ENCODE measurements around the gene ARHGEF1.
"Not testable (repeated sequence)": the region's sequence is repeated elsewhere in the genome, so short reads cannot be mapped to it uniquely, and the experiment has no call there.

Gene ARHGEF1

DNA sequence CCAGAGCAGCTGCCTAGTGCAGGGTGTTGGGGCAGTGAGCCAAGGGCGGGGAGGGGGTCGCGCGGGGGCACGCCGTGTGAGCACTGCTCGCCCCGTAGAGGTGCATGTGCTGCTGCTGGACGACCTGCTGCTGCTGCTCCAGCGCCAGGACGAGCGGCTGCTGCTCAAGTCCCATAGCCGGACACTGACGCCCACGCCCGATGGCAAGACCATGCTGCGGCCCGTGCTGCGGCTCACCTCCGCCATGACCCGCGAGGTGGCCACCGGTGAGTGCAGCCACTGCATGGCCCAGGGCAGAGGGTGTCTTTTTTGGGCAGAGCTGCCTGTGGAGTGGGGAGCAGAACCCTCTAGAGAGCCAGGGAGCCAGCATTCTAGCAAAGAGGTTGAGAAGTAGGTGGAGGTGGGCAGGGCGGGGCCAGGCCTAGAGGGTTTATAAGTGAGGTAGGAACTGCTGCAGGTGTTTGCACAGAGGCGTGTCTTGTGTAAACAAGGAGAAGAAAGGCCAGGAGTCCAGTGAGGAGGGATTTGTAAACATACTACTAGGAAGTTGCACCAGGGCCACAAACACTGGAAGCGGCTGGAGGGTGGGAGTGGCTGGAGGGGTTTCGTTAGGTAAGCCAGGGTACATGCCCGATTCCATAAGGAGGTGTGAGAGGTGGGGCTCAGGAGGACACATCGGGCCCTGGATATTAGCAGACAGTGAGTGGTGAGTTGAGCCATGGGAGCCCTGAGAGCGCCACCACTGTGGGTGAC, 21.3 kb downstream of the ARHGEF1 start:
- DNase-seq (ENCODE audit: low read depth in 3 of 3, low spot score in 1 of 3): no peak

DNA sequence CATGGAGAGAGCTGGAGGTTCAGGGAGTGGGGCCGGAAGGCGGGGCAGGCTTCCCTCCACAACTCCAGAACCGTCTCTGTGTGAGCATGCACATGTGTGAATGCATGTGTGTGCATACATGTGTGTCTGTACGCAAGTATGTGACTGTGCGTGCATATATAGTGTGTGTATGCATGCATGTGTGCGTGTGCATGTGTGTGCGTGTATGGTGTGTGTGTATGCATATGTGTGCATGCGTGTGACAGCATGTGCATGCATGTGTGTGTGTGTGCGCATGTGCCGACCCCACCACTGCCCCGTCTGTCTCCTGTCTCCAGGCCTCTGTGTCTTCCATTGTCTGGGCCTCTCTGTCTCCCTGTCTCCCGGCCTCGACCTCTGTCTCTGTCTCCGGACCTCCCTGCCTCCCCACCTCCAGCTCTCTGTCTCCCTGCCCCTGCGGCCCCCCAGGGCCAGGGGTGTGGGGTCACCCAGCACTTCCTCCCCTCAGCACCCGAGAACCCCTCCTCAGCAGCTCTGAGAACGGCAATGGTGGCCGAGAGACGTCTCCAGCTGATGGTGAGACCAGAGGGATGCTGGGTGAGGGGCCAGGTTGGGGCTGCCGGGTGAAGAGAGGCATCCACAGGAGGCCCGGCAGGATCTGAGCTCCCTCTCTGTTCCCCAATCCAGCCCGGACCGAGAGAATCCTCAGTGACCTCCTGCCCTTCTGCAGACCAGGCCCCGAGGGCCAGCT, 22.5 kb downstream of the ARHGEF1 start:
- DNase-seq (ENCODE audit: low read depth in 3 of 3, low spot score in 1 of 3): no peak

GRCh38 chr19:41906271-41906670, 23.3 kb downstream of the ARHGEF1 start:
- DNase-seq (ENCODE audit: low read depth in 3 of 3, low spot score in 1 of 3): no peak

DNA sequence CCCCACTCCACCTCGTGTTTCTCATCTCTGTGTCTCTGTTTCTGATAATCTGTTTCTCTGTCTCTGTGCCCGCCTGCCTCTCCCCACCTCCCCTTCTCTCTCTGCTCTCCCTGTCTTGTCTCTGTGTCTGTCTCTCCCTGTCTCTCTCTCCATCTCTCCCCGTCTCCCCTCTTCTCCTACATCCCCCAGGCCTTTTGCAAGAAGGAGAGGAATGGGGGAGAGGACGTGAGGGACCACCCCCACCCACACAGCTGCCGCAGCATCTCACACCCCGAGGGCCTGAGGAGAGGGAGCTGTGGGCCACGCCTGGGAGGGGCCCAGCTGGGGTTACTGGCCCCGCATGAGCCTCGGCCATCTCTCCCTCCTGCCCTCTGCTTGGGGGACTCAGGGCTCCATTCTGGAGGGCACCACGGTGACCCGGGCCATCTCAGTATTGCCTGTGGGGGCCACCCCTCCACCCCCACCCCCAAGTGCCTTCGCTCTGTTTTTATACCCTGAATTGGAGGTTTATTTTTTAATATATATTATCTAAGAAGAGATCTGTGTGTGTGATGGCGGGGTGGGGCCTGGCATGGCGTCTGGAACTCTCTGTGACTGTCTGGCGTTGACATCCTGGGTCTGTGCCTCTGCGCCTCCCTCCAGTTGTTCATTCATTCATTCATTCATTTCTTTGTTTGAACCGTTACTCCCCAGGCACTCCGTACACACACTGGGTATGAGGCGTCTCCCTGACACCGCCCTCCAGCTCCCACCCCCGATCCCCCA, 24.1 kb downstream of the ARHGEF1 start:
- DNase-seq (ENCODE audit: low read depth in 3 of 3, low spot score in 1 of 3): no peak

DNA sequence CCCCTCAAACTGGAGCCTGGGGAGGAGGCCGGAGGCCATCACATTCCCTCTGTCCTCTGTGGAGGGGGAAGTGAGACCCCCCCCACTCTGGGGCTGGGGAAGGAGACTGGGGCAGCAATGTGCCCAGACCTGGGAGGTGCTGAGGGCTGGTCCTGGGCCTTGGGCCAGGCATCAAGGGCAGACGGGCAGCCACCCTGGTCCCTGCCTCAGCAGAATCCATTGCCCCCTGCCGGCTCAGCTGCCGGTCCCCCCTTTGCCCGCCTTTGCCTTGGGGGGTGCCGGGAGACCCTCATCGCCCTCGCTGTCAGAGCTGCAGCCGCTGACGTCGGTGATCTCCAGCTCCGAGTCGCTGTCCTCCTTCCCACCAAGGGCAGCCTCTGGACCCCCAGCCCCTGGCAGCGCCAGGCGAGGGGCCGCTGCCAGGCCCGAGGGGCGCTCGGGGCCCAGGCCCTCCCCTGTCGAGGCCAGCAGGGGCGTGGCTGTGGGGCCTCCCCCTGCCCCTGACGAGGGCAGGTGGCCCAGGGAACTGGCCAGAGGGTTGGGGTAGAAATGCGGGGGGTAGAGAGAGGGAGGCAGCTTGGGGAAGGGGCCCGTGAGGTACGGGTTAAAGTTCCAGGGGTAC, 25.1 kb downstream of the ARHGEF1 start:
- DNase-seq (ENCODE audit: low read depth in 3 of 3, low spot score in 1 of 3): no peak

- DNase-seq (ENCODE audit: low read depth in 3 of 3, low spot score in 1 of 3): no peak
Measured at GRCh38 chr19:41908724-41909464, 25.9 kb downstream of the ARHGEF1 start.

DNA sequence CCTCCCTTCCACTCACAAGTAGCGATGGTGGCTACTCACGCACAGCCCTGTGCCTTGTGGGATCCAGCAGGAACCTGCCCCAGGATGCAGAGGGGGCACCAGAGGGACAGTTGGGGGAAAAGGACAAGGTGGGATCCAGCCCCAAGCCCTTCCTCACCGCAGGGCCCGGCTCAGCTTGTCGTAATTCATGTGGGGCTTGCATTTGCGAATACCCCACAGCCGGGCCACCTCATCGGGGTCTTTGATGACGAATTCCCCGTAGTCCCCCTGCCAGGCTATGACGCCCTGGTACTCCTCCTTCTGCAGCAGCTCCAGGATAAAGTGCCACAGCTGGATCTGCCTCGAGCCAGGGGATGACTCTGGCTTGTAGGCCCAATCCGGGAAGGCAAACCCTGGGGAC, 26.7 kb downstream of the ARHGEF1 start:
- DNase-seq (ENCODE audit: low read depth in 3 of 3, low spot score in 1 of 3): no peak

- no peak for DNase-seq (ENCODE audit: low read depth in 3 of 3, low spot score in 1 of 3)
Measured at GRCh38 chr19:41910240-41910991, 27.4 kb downstream of the ARHGEF1 start.

DNA sequence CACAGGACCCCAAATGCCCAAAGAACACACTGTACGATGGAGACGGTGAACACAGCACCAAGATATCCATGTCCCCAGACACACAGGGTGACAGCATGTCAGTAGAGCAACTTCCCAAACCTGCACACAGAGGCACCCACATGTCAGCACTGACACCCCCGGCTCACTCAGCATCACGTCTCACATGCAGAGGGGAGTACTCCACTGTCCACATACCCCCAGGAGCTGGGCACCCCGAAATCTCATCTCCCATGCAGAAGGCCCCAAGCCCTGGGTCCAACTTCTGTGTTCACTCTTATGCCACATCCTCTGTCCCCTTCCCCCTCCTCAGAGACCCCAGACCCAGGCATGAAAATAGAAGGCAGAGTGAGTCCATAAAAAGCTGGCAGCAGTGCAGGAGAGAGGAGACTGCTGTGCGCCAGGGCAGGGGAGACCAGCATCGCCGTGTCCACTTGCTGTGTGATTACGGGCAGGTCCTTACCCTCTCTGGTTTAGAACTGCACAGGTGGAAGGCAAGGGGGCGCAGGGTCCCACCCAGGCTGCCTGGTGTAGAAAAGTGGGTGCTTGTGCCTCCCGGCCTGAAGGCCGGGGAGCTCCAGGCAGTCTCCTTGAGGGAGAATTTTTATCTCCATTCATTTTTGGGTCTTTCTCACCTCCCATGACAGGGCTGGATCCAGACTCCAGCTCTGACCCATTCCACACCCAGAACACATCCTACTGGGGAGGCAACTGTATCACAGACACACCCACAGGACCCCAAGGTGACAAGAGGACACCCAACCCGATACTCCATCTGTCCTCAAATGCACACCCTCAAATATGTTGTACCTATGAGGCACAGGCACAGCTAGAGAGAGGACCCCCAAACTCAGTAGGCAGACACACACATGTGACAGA, 28.3 kb downstream of the ARHGEF1 start:
- no peak for DNase-seq (ENCODE audit: low read depth in 3 of 3, low spot score in 1 of 3)

DNA sequence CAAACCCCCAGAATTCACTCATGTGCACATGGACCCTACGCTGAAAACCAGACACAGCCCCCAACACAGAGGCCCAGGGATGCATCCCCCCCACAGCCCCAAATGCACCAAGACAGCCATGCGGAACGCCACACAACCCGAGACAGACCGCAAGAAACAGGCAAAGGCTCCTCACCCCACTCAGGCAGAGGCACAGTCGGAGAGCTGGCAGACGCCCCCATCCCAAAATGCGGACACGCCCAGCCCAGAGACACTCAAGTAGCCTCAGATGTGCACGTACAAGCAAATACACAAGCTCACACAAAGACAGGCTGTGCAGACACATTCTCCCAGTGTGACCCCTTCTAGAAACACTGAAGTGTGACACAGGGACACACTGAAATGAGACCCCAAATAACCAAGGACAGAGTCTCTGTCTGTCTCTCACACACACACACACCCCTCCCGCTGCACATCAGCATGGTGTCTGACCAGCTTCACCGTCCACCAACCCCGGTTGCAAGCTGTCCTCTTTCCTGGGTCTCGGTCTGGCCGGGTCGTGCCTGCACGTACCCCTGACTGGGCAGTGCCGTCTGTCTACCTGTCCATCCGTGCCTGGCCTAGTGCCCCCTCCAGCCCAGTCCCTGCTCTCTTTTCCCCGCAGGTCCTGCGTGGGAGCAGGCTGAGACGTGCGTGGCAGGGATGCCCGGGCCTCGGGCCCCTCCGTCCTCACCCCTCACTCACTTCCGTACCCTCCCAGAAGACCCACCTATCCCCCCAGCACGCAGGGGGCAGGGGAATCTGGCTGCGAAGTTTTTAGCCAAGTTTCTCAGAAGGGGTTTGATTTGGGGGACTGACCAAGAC, 29.1 kb downstream of the ARHGEF1 start:
- DNase-seq (ENCODE audit: low read depth in 3 of 3, low spot score in 1 of 3): no peak

DNA sequence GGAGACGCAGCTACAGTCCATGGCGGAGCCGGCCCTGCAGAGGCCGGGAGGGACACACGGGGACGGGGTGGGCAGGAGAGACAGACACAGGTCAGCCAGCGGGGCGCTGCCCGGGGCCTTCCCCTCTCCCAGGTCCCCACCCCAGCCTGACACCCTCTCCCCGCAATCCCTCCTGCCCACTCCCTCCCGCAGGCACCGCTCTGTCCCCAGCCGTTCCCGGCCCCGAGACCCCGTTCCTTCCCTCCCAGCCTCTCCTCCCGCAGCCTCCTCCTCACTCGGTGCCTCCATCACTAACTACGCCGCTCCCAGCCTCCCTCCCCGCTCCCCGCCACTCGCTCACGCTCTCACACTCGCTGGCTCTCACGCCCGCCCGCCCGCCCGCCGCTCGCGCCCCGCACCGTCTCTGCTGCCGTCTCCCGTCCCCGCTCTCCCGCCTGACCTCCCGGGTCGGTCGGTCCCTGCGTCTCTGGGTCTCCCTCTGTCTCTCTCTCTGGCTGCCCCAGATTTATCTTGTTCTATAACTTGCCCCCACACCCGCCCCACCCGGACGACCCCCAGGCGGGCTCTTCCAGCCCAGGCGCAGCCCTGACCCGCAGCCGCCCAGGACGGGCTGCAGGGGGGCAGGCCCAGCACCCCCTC, 30.0 kb downstream of the ARHGEF1 start:
- DNase-seq (ENCODE audit: low read depth in 3 of 3, low spot score in 1 of 3): no peak

- DNase-seq (ENCODE audit: low read depth in 3 of 3, low spot score in 1 of 3): no peak
Measured at GRCh38 chr19:41913538-41914423, 30.8 kb downstream of the ARHGEF1 start.

- not testable (repeated sequence) for DNase-seq (ENCODE audit: low read depth in 3 of 3, low spot score in 1 of 3)
Measured at GRCh38 chr19:41914424-41914834, 31.4 kb downstream of the ARHGEF1 start.

GRCh38 chr19:41915021-41915775, 32.2 kb downstream of the ARHGEF1 start:
- no peak for DNase-seq (ENCODE audit: low read depth in 3 of 3, low spot score in 1 of 3)

DNA sequence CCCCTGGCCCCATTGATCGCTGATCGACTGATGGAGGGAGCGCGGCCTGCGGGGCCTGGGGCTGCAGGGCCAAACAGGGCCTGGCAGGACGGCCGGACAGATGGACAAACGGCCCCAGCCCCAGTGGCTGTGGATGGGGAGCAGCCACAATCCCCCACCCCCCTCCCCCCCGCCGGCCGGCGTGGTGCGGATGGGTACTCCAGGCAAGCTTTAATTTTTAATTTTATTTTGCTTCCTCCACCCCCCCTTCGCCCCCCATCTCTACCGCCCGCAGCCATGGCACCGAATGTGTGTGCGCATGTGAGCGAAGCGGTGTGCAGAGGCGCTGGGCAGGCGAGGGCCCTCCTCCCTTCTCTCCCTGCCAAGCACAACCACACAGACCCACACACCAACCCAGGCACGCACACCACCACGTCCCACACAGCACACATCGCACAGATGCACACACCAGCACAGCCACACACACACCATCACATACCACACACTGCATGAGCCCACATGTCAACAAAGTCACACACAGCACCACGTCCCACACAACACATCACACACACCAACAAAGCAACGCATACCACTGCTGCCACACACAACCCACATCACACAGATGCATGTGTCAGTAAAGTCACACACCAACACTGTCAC, 32.9 kb downstream of the ARHGEF1 start:
- DNase-seq (ENCODE audit: low read depth in 3 of 3, low spot score in 1 of 3): no peak
